Left colon (tissue), 2 donors: ENCODE results near the gene WDR74. TPM values are rescaled to one million over a fixed set of nuclear protein-coding genes. Genes with fewer than 3 reads are reported as not detected.
A peak's percentile ranks its signal among the peaks of the same experiment; 100 is the strongest.
"Not testable (repeated sequence)": the region's sequence is repeated elsewhere in the genome, so short reads cannot be mapped to it uniquely, and the experiment has no call there.

Experiments used
- ATAC-seq: fragments of 200-7000 bp; cut with Tn5 transposase; one replicate; pipeline ENCODE4 v1.9.1; 2020; ENCODE audit warnings: mild to moderate bottlenecking, moderate library complexity
- DNase-seq, 2 donors: peaks; one replicate each; pipeline ENCODE4 v3.0.0-alpha.2; 2020
- intact Hi-C, 2 donors: fragments of 100-400 bp; cut with DNase I in 1 of 2; cut with micrococcal nuclease in 1 of 2; formaldehyde crosslinking; loops; one replicate each; pipeline versions ENCODE4 v1.11.2 to v1.14.0; 2022; cut with DNase I, micrococcal nuclease
- total RNA-seq, 2 donors: library from RNA; stranded (reverse); fragmentation: NEBNext Ultra II Directional; extraction: Animal tissue kit (Norgen Biotek cat#: 25700); gene quantifications; one replicate each; pipeline ENCODE4 v1.2.1, GENCODE V29; 2021
- donor health status: DM: no; HTN: no; CAD: no.
- donor health status: DM: yes; HTN: yes; CAD: no.

Gene WDR74
- total RNA-seq, 2 donors from 2014 or later, result 31.3 to 38.9 TPM

- not testable (repeated sequence) for ATAC-seq, DNase-seq
- intact Hi-C loops, result loop anchor here in 1 of 2 donors (5.0 kb wide), 1 partner anchor 74 kb away; the partner anchor contains the start of gene TMEM179B
These were observed 22.3 kb upstream of the WDR74 start for GRCh38 chr11:62861564-62862192.

- ATAC-seq (no peak), DNase-seq (no peak)
- intact Hi-C loops, result loop anchor here in 1 of 2 donors (5.0 kb wide), 1 partner anchor 74 kb away; the partner anchor contains the start of gene TMEM179B
These were observed 21.6 kb upstream of the WDR74 start for GRCh38 chr11:62860835-62861563.

- ATAC-seq, intact Hi-C loops, DNase-seq: not testable (repeated sequence)
These were observed 19.9 kb upstream of the WDR74 start for GRCh38 chr11:62859281-62859703.

- intact Hi-C loops, result no loop called here
- DNase-seq (no peak), ATAC-seq (no peak)
These were observed 18.8 kb upstream of the WDR74 start for GRCh38 chr11:62858201-62858600.

GRCh38 chr11:62857541-62857982 is 18.2 kb upstream of the WDR74 start:
- DNase-seq, result no peak
- intact Hi-C loops, result no loop called here
- ATAC-seq, result no peak

- ATAC-seq (peak; percentile 17), DNase-seq (no peak)
- intact Hi-C loops, result no loop called here
These were observed 17.0 kb upstream of the WDR74 start for GRCh38 chr11:62856333-62856895.

GRCh38 chr11:62855571-62856332 is 16.4 kb upstream of the WDR74 start:
- ATAC-seq (peak; percentile 96), DNase-seq (peak; percentile 96 to 97)
- intact Hi-C loops, result no loop called here

GRCh38 chr11:62854825-62855570 is 15.6 kb upstream of the WDR74 start:
- DNase-seq, result no peak
- peak; percentile 15 for ATAC-seq
- intact Hi-C loops, result no loop called here

GRCh38 chr11:62854013-62854824 is 14.8 kb upstream of the WDR74 start:
- intact Hi-C loops, result no loop called here

GRCh38 chr11:62853279-62853965 is 14.0 kb upstream of the WDR74 start:
- intact Hi-C loops, result no loop called here
- ATAC-seq (no peak), DNase-seq (no peak)

More at GRCh38 chr11:62854013-62854824, 14.8 kb upstream of the WDR74 start:
- ATAC-seq, result no peak
- DNase-seq, result no peak

GRCh38 chr11:62852523-62853188 is 13.3 kb upstream of the WDR74 start:
- DNase-seq, result no peak
- no peak for ATAC-seq
- intact Hi-C loops, result no loop called here

- intact Hi-C loops, result no loop called here
- DNase-seq, result no peak
- no peak for ATAC-seq
These were observed 12.6 kb upstream of the WDR74 start for GRCh38 chr11:62851807-62852522.

- intact Hi-C loops, result no loop called here
- ATAC-seq (no peak), DNase-seq (no peak)
These were observed 11.8 kb upstream of the WDR74 start for GRCh38 chr11:62850911-62851806.

GRCh38 chr11:62847767-62848314 is 8.5 kb upstream of the WDR74 start:
- intact Hi-C loops, result no loop called here
- no peak for DNase-seq
- ATAC-seq, result no peak

GRCh38 chr11:62846177-62846576 is 6.8 kb upstream of the WDR74 start:
- DNase-seq, result no peak
- intact Hi-C loops, result no loop called here
- no peak for ATAC-seq
